HepG2 (cell line): ENCODE results near the gene APIP. TPM values are rescaled to one million over a fixed set of nuclear protein-coding genes. Genes with fewer than 3 reads are reported as not detected.

Source experiments
- ATAC-seq: fragments of 200-7000 bp; cut with Tn5 transposase; 3 replicates; pipeline ENCODE4 v1.9.1; 2020; ENCODE audit warnings: mild to moderate bottlenecking, moderate library complexity
- BruUV-seq: library from RNA; stranded (reverse); fragments of 400-500 nt; replicated peaks from 2 replicates; lab custom pipeline; 2021; lab: Mats Ljungman, UMichigan
- CTCF ChIA-PET: fragments of 300-600 bp; formaldehyde crosslinking; extraction: SDS; loops from one replicate; lab custom pipeline; 2021; ENCODE audit warnings: low total read pairs, inconsistent platforms, low intra/inter-chr PET ratio; lab: Yijun Ruan, JAX
- POLR2A ChIA-PET: fragments of 350-600 bp; sonication (Branson Sonifier 250); formaldehyde crosslinking; loops from one replicate; lab custom pipeline; 2020; ENCODE audit warnings: antibody characterized with exemption, inconsistent platforms; lab: Yijun Ruan, JAX
- DNase-seq: peaks from one replicate; pipeline ENCODE4 v3.0.0-alpha.2; 2015; ENCODE audit warnings: low spot score
- FAIRE-seq: peaks from 3 replicates; lab custom pipeline; 2011; peaks lifted over from hg19 to GRCh38; lab: Jason Lieb, UNC
- H2AFZ ChIP-seq: one replicate; pipeline ENCODE4 v1.6.1; 2011; ENCODE audit warnings: low read length, inconsistent platforms
- H3K27ac ChIP-seq: fragments of 300-600 bp; 3 replicates; pipeline ENCODE4 v1.8.0; 2011; ENCODE audit warnings: mixed run types, mild to moderate bottlenecking, mixed read lengths, low read length, inconsistent platforms; ENCODE audit not compliant: insufficient read depth; ENCODE audit errors: extremely low read length
- H3K27me3 ChIP-seq, 2 experiments: fragments of 200-600 bp in 1 of 2; 2 replicates in 1 of 2; 3 replicates in 1 of 2; pipeline versions ENCODE4 v1.6.0 to v1.8.0; 2011; ENCODE audit warnings: low read length in 2 of 2, mild to moderate bottlenecking in 2 of 2, moderate library complexity in 2 of 2, inconsistent platforms in 1 of 2; ENCODE audit not compliant: insufficient read depth in 2 of 2, control insufficient read depth in 1 of 2
- H3K36me3 ChIP-seq, 2 experiments: fragments of 200-600 bp in 1 of 2; replicated peaks in 1 of 2; 2 replicates in 1 of 2; 3 replicates in 1 of 2; pipeline versions ENCODE4 v1.5.1 to v1.8.0; 2011; ENCODE audit warnings: low read length in 2 of 2, inconsistent platforms in 1 of 2; ENCODE audit not compliant: insufficient read depth in 2 of 2, control insufficient read depth in 1 of 2
- H3K4me1 ChIP-seq: 2 replicates; pipeline ENCODE4 v1.5.1; 2012; ENCODE audit warnings: low read length, inconsistent platforms; ENCODE audit not compliant: insufficient read depth
- H3K4me2 ChIP-seq: 2 replicates; pipeline ENCODE4 v1.6.0; 2011; ENCODE audit warnings: low read depth, low read length, inconsistent platforms
- H3K4me3 ChIP-seq, 3 experiments: fragments of 200-600 bp in 1 of 3; sonication (generic), shearing (Covaris generic) in 1 of 3; replicated peaks in 1 of 3; 2 replicates each; pipeline ENCODE4 v1.5.1; 2011 to 2016; ENCODE audit warnings: low read length in 3 of 3, inconsistent platforms in 2 of 3, low read depth in 2 of 3, mild to moderate bottlenecking in 2 of 3, control low read depth in 1 of 3, mixed read lengths in 1 of 3; ENCODE audit not compliant: insufficient read depth in 1 of 3
- H3K79me2 ChIP-seq: one replicate; pipeline ENCODE4 v1.6.1; 2011; ENCODE audit warnings: low read length, inconsistent platforms; ENCODE audit not compliant: insufficient read depth
- H3K9ac ChIP-seq: 2 replicates; pipeline ENCODE4 v1.6.0; 2011; ENCODE audit warnings: mild to moderate bottlenecking, low read depth, low read length, inconsistent platforms; ENCODE audit not compliant: insufficient read depth
- H3K9me3 ChIP-seq: 2 replicates; pipeline ENCODE4 v1.5.1; 2012; ENCODE audit warnings: mild to moderate bottlenecking, low read length
- H4K20me1 ChIP-seq: 2 replicates; pipeline ENCODE4 v1.6.0; 2011; ENCODE audit warnings: inconsistent platforms, mild to moderate bottlenecking, low read length, moderate library complexity; ENCODE audit not compliant: insufficient read depth
- AGO2 ChIP-seq: fragments of 200-400 bp; formaldehyde crosslinking; optimal IDR thresholded peaks from 2 replicates; pipeline ENCODE3; 2017; ENCODE audit warnings: mild to moderate bottlenecking, low read depth, low read length, moderate library complexity
- ATF7 ChIP-seq, 2 experiments: fragments of 450-650 bp in 1 of 2; sonication (generic) in 1 of 2; formaldehyde crosslinking in 1 of 2; IDR thresholded peaks; 2 replicates each; pipeline versions ENCODE4 v1.4.0 to v1.6.1; 2016 to 2020; ENCODE audit warnings: antibody characterized with exemption in 1 of 2, mild to moderate bottlenecking in 1 of 2, missing genetic modification reagents in 1 of 2
- ATF7-NPFF ChIP-seq: sonication (generic); formaldehyde crosslinking; IDR thresholded peaks from 2 replicates; pipeline ENCODE4 v1.8.1; 2023; ENCODE audit warnings: mild to moderate bottlenecking, low read depth, missing genetic modification reagents, moderate library complexity
- HHEX ChIP-seq: IDR thresholded peaks from 2 replicates; pipeline ENCODE4 v1.6.1; 2016; ENCODE audit warnings: control low read depth
- MIXL1 ChIP-seq: IDR thresholded peaks from 2 replicates; pipeline ENCODE4 v1.6.1; 2016
- MTA1 ChIP-seq: sonication (generic); formaldehyde crosslinking; IDR thresholded peaks from 2 replicates; pipeline ENCODE4 v1.4.0; 2020; ENCODE audit warnings: missing genetic modification reagents, mild to moderate bottlenecking, borderline replicate concordance
- NFE2L2 ChIP-seq: fragments of 150-350 bp; IDR thresholded peaks from 2 replicates; pipeline ENCODE4 v1.6.1; 2014; ENCODE audit warnings: low read length
- U2AF1 ChIP-seq: fragments of 200-400 bp; formaldehyde crosslinking; optimal IDR thresholded peaks from 2 replicates; pipeline ENCODE3; 2017; ENCODE audit warnings: mild to moderate bottlenecking, low read depth, low read length
- ZFX ChIP-seq: sonication (generic); formaldehyde crosslinking; IDR thresholded peaks from 2 replicates; pipeline ENCODE4 v1.4.0; 2020; ENCODE audit warnings: mild to moderate bottlenecking, low read depth, missing genetic modification reagents, moderate library complexity
- ZNF142 ChIP-seq: sonication (generic); formaldehyde crosslinking; IDR thresholded peaks from 2 replicates; pipeline ENCODE4 v1.4.0; 2020; ENCODE audit warnings: missing genetic modification reagents
- ZNF510 ChIP-seq: sonication (generic); formaldehyde crosslinking; IDR thresholded peaks from 2 replicates; pipeline ENCODE4 v1.4.0; 2020; ENCODE audit warnings: low read depth, mild to moderate bottlenecking, missing genetic modification reagents
- ZNF790 ChIP-seq: sonication (generic); formaldehyde crosslinking; IDR thresholded peaks from 2 replicates; pipeline ENCODE4 v1.8.0; 2022; ENCODE audit warnings: missing genetic modification reagents, mild to moderate bottlenecking, borderline replicate concordance
- ZNF878 ChIP-seq: sonication (generic); formaldehyde crosslinking; IDR thresholded peaks from 2 replicates; pipeline ENCODE4 v1.8.1; 2023; ENCODE audit warnings: mild to moderate bottlenecking, missing genetic modification reagents, moderate library complexity
- WGBS: methylation state at CpG from one replicate; pipeline ENCODE4 v1.1.6; 2017; ENCODE audit warnings: low lambda C conversion rate; 5-methylcytosine and 5-hydroxymethylcytosine counted together
- in situ Hi-C: cut with HindIII; loops from 2 replicates; pipeline ENCODE4 v1.10.0; 2017; ENCODE audit warnings: low pct_unique_long_range_greater_than_20kb; ENCODE audit not compliant: extremely low pct_ligation_motif_present
- intact Hi-C: fragments of 100-400 bp; cut with micrococcal nuclease; formaldehyde crosslinking; loops from one replicate; pipeline ENCODE4 v1.10.0; 2022; ENCODE audit not compliant: unreplicated experiment
- polyA plus RNA-seq, 8 experiments: library from polyadenylated mRNA; depleted of rRNA in 3 of 8; stranded (reverse) in 7 of 8; unstranded in 1 of 8; fragments of >200 nt; fragmentation: Illumina TruSeq in 4 of 8; extraction: Trizol in 4 of 8; gene quantifications; 2 replicates each; pipeline versions ENCODE4 v1.2.1 to v1.2.3, GENCODE V29; 2011 to 2016; ENCODE audit warnings: low read depth in 4 of 8, missing spikeins in 1 of 8, mixed read lengths in 1 of 8; ENCODE audit not compliant: insufficient read depth in 1 of 8
- total RNA-seq, 5 experiments: library from RNA; depleted of rRNA; stranded (reverse); fragments of >200 nt; fragmentation: Illumina TruSeq; extraction: Trizol; gene quantifications; 2 replicates each; pipeline ENCODE4 v1.2.3, GENCODE V29; 2016; ENCODE audit warnings: low read depth in 1 of 5
- TF ChIP-seq, protein P1 (sequence below): sonication (generic); formaldehyde crosslinking; IDR thresholded peaks from 2 replicates; pipeline ENCODE4 v1.5.0; 2020; ENCODE audit warnings: mild to moderate bottlenecking, missing genetic modification reagents, borderline replicate concordance

Gene APIP
- total and polyA plus RNA-seq, 2 of the 13 experiments (the other 11 are each of a cell fraction or from before 2014, with no cell fraction given) = 16.9 to 31.0 TPM

- TF ChIP-seq ZFX = no peak
- no peak for TF ChIP-seq ZNF142
These were observed 45.9 kb upstream of the APIP start (continued) for GRCh38 chr11:34962034-34962433.

GRCh38 chr11:34960277-34960676, 44.1 kb upstream of the APIP start:
- Histone ChIP-seq H3K9ac (no peak overlapping the region), H3K4me1 (peaks cover 12% of the 10 kb centered on the region), H3K27me3 (no peaks in the 10 kb centered on the region), H3K9me3 (no peaks in the 10 kb centered on the region), H3K36me3 (peaks cover 6 to 43% of the 10 kb centered on the region in 2 experiments; a peak in 4 of 5 replicates), H4K20me1 (no peaks in the 10 kb centered on the region), H2AFZ (no peak overlapping the region), H3K4me2 (no peak overlapping the region), H3K4me3 (no peak overlapping the region), H3K79me2 (no peaks in the 10 kb centered on the region), H3K27ac (no peak overlapping the region)
- 99% methylated on average over 4 of the region's 4 CpGs for WGBS
- POLR2A ChIA-PET = no interaction called here
- CTCF ChIA-PET = no interaction called here
- TF ChIP-seq ATF7-NPFF (CRISPR knock-in tag) (no peak), ZNF510 (CRISPR knock-in tag) (no peak), MTA1 (CRISPR knock-in tag) (no peak), ZNF790 (CRISPR knock-in tag) (no peak), MIXL1 (CRISPR knock-in tag) (no peak), U2AF1 (no peak), ATF7 (IDR thresholded peaks at IDR 0.05) (no peak), ATF7 (CRISPR knock-in tag; IDR thresholded peaks at IDR 0.05) (no peak), HHEX (CRISPR knock-in tag) (no peak), ZNF878 (CRISPR knock-in tag) (no peak), AGO2 (no peak), NFE2L2 (no peak)
- TF ChIP-seq, protein P1, sequence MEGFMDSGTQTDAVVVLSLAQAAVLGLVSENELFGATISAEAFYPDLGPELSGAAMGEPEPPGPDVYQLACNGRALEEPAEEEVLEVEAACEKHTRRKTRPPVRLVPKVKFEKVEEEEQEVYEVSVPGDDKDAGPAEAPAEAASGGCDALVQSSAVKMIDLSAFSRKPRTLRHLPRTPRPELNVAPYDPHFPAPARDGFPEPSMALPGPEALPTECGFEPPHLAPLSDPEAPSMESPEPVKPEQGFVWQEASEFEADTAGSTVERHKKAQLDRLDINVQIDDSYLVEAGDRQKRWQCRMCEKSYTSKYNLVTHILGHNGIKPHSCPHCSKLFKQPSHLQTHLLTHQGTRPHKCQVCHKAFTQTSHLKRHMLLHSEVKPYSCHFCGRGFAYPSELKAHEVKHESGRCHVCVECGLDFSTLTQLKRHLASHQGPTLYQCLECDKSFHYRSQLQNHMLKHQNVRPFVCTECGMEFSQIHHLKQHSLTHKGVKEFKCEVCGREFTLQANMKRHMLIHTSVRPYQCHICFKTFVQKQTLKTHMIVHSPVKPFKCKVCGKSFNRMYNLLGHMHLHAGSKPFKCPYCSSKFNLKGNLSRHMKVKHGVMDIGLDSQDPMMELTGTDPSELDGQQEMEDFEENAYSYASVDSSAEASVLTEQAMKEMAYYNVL (CRISPR knock-in tag) = no peak
- in situ Hi-C loops (no loop called here), intact Hi-C loops (no loop called here)
- DNase-seq = no peak
- ATAC-seq = no peak
- no peak for FAIRE-seq
- no TSS peak for BruUV-seq
